Measurements from ENCODE around the gene S100A9. TPM values are rescaled to one million over a fixed set of nuclear protein-coding genes. Genes with fewer than 3 reads are reported as not detected.

S100A9 gene
- total RNA-seq, 2 donors from 2014 or later = not detected

DNA sequence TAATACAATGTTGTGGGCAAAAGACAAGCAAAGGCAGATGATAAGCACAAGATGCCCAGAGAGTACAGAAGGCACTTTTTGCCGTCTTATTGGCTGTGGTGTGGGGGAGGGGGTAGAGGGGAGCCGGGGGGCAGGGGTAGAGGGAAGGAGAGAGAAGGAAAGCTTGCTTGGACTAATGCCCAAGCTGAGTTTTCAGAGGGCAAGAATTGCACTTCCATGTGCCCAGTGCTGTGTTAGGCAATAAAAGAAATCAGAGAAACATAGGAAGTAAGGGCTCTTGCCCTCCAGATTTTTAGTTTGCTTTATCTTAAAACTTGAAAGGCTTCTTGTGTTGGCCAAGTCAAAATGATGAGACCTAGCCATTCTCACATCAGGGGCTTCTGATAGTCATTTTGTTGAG, 9.4 kb downstream of the S100A9 start:
- Mint-ChIP-seq H3K27ac (no peak overlapping the region), H3K4me1 (no peaks in the 10 kb centered on the region), H3K36me3 (ENCODE audit: low read depth) (no peaks in the 10 kb centered on the region), H3K27me3 (ENCODE audit: insufficient read depth) (peaks cover 15% of the 10 kb centered on the region), H3K9me3 (no peaks in the 10 kb centered on the region), H3K4me3 (no peak overlapping the region)
- TF ChIP-seq, protein P1, sequence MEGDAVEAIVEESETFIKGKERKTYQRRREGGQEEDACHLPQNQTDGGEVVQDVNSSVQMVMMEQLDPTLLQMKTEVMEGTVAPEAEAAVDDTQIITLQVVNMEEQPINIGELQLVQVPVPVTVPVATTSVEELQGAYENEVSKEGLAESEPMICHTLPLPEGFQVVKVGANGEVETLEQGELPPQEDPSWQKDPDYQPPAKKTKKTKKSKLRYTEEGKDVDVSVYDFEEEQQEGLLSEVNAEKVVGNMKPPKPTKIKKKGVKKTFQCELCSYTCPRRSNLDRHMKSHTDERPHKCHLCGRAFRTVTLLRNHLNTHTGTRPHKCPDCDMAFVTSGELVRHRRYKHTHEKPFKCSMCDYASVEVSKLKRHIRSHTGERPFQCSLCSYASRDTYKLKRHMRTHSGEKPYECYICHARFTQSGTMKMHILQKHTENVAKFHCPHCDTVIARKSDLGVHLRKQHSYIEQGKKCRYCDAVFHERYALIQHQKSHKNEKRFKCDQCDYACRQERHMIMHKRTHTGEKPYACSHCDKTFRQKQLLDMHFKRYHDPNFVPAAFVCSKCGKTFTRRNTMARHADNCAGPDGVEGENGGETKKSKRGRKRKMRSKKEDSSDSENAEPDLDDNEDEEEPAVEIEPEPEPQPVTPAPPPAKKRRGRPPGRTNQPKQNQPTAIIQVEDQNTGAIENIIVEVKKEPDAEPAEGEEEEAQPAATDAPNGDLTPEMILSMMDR (conservative IDR thresholded peaks at IDR 0.05) = no peak
- Histone ChIP-seq H3K9me3 (ENCODE audit: control insufficient read depth, low read length) (no peaks in the 10 kb centered on the region), H3K4me1 (ENCODE audit: control insufficient read depth, insufficient read depth, low read length) (no peaks in the 10 kb centered on the region), H3K4me3 (ENCODE audit: low read length) (no peak overlapping the region), H3K36me3 (ENCODE audit: control insufficient read depth, insufficient read depth, low read length) (no peaks in the 10 kb centered on the region), H3K9ac (ENCODE audit: extremely low read depth, low read length, poor library complexity, severe bottlenecking) (no peak overlapping the region), H3K27me3 (ENCODE audit: control insufficient read depth, insufficient read depth, low read length, poor library complexity, severe bottlenecking) (no peaks in the 10 kb centered on the region), H3K27ac (ENCODE audit: low read depth, low read length) (no peak overlapping the region)
- 78% methylated on average over 2 of the region's 2 CpGs; no CpG with 5 or more reads in 1 of the 2 experiments for WGBS, 2 experiments (ENCODE audit: insufficient coverage in 1 of 2, insufficient read length in 1 of 2)
- peak; percentile 1 for DNase-seq

DNA sequence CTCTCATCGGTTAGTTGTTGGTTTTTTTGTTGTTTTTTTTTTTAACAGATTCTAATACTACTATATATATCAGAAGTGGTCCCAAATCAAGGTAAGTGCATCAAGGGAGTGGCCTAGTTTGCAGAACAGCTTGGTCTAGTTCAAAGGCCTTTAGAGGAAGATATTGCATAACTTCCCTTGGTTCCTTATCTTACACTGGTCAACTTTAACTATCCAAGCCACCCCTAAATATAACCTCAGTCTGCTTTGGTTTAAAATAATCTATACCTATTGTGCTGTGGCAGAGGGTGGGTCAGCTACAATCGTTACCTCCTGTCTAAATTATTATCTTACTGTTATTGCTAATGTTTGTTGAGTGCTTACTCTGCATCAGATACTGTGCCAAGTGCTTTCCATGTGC, 10.8 kb downstream of the S100A9 start:
- Mint-ChIP-seq H3K4me3 (no peak overlapping the region), H3K27ac (no peak overlapping the region), H3K4me1 (no peaks in the 10 kb centered on the region), H3K27me3 (ENCODE audit: insufficient read depth) (peaks cover 7% of the 10 kb centered on the region), H3K36me3 (ENCODE audit: low read depth) (no peaks in the 10 kb centered on the region), H3K9me3 (no peaks in the 10 kb centered on the region)
- Histone ChIP-seq H3K9me3 (ENCODE audit: control insufficient read depth, low read length) (no peaks in the 10 kb centered on the region), H3K4me1 (ENCODE audit: control insufficient read depth, insufficient read depth, low read length) (no peaks in the 10 kb centered on the region), H3K4me3 (ENCODE audit: low read length) (no peak overlapping the region), H3K36me3 (ENCODE audit: control insufficient read depth, insufficient read depth, low read length) (no peaks in the 10 kb centered on the region), H3K27me3 (ENCODE audit: control insufficient read depth, insufficient read depth, low read length, poor library complexity, severe bottlenecking) (no peaks in the 10 kb centered on the region), H3K9ac (ENCODE audit: extremely low read depth, low read length, poor library complexity, severe bottlenecking) (no peak overlapping the region), H3K27ac (ENCODE audit: low read depth, low read length) (no peak overlapping the region)
- TF ChIP-seq, protein P1 (conservative IDR thresholded peaks at IDR 0.05) = no peak
- 71% methylated on average over 1 of the region's 2 CpGs; no CpG with 5 or more reads in 1 of the 2 experiments for WGBS, 2 experiments (ENCODE audit: insufficient coverage in 1 of 2, insufficient read length in 1 of 2)
- no peak for DNase-seq

DNA sequence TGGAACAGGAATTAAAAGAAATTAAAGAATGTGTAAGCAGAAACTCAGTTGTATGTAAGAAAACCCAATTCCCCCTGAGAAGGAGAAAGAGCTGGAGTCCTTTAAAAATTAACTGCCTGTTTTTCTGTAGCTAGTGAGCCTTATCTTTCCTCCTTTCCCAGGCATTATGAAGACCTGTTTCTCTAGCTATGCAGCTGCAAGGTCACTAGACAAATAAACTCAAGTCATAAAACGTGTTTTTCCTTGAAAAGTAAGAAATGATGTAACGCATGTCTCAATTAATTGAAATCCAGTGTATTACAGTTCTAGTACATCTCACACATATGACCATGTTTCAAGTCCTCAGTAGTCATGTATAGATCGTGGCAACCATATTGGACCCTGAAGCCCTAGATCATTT, 12.5 kb downstream of the S100A9 start:
- no peak overlapping the region for H3K4me3 ChIP-seq (ENCODE audit: low read length)
- 88 to 90% methylated on average over 2 to 3 of the region's 3 CpGs for WGBS, 2 experiments (ENCODE audit: insufficient coverage in 1 of 2, insufficient read length in 1 of 2)
- Mint-ChIP-seq H3K4me3 (no peak overlapping the region), H3K9me3 (no peaks in the 10 kb centered on the region), H3K4me1 (no peaks in the 10 kb centered on the region), H3K27me3 (ENCODE audit: insufficient read depth) (peaks cover 7% of the 10 kb centered on the region), H3K36me3 (ENCODE audit: low read depth) (no peaks in the 10 kb centered on the region), H3K27ac (no peak overlapping the region)
- no peaks in the 10 kb centered on the region for H3K27me3 ChIP-seq (ENCODE audit: control insufficient read depth, insufficient read depth, low read length, poor library complexity, severe bottlenecking)
- H3K9me3 ChIP-seq (ENCODE audit: control insufficient read depth, low read length) = no peaks in the 10 kb centered on the region
- DNase-seq = no peak
- H3K9ac ChIP-seq (ENCODE audit: extremely low read depth, low read length, poor library complexity, severe bottlenecking) = no peak overlapping the region
- no peaks in the 10 kb centered on the region for H3K4me1 ChIP-seq (ENCODE audit: control insufficient read depth, insufficient read depth, low read length)
- TF ChIP-seq, protein P1 (conservative IDR thresholded peaks at IDR 0.05) = no peak
- no peaks in the 10 kb centered on the region for H3K36me3 ChIP-seq (ENCODE audit: control insufficient read depth, insufficient read depth, low read length)
- no peak overlapping the region for H3K27ac ChIP-seq (ENCODE audit: low read depth, low read length)

All from endodermal cell (in vitro differentiated cells).